HT1080 (cell line): Measurements from ENCODE around the gene MLEC. TPM values are rescaled to one million over a fixed set of nuclear protein-coding genes. Genes with fewer than 3 reads are reported as not detected.

Experiments
- DNase-seq: peaks from one replicate; pipeline ENCODE4 v3.0.0-alpha.2; 2015; ENCODE audit warnings: low read depth
- total RNA-seq: library from RNA; depleted of rRNA; stranded (reverse); fragments of >200 nt; shearing (Covaris generic); gene quantifications from 2 replicates; pipeline ENCODE4 v1.2.3, GENCODE V29; 2014

The MLEC gene
- total RNA-seq, 1 experiment from 2014 or later = 99.4 TPM

- DNase-seq = no peak
These were observed 3.1 kb downstream of the MLEC start for GRCh38 chr12:120690083-120690450.

- DNase-seq = no peak
These were observed 4.0 kb downstream of the MLEC start for GRCh38 chr12:120690978-120691377.

GRCh38 chr12:120692524-120693033 lies 5.6 kb downstream of the MLEC start:
- DNase-seq = no peak

GRCh38 chr12:120693848-120694247 lies 6.9 kb downstream of the MLEC start:
- no peak for DNase-seq

- DNase-seq = no peak
These were observed 9.7 kb downstream of the MLEC start for GRCh38 chr12:120696626-120697025.

GRCh38 chr12:120697344-120697743 lies 10.4 kb downstream of the MLEC start:
- DNase-seq = no peak

- no peak for DNase-seq
These were observed 11.7 kb downstream of the MLEC start for GRCh38 chr12:120698665-120699064.

- DNase-seq = no peak
These were observed 12.6 kb downstream of the MLEC start for GRCh38 chr12:120699553-120699952.

- no peak for DNase-seq
These were observed 13.9 kb downstream of the MLEC start for GRCh38 chr12:120700886-120701285.

- DNase-seq = no peak
These were observed 15.7 kb downstream of the MLEC start for GRCh38 chr12:120702637-120703036.

- no peak for DNase-seq
These were observed 16.5 kb downstream of the MLEC start for GRCh38 chr12:120703311-120703942.

GRCh38 chr12:120705618-120706017 lies 18.7 kb downstream of the MLEC start:
- no peak for DNase-seq

- DNase-seq = no peak
These were observed 19.1 kb downstream of the MLEC start for GRCh38 chr12:120706029-120706428.

GRCh38 chr12:120708651-120709050 lies 21.7 kb downstream of the MLEC start:
- DNase-seq = no peak

GRCh38 chr12:120710031-120710804 lies 23.3 kb downstream of the MLEC start, which contains the start of gene UNC119B:
Gene UNC119B, plus strand, starts transcription at chr12:120710458. Its CDS starts 17 bp downstream, at chr12:120710475.
- no peak for DNase-seq

- DNase-seq = no peak
These were observed 23.9 kb downstream of the MLEC start for GRCh38 chr12:120710805-120711296.

GRCh38 chr12:120711411-120711810 lies 24.5 kb downstream of the MLEC start:
- DNase-seq = no peak

- no peak for DNase-seq
These were observed 25.7 kb downstream of the MLEC start for GRCh38 chr12:120712610-120713009.

- peak; percentile 57 for DNase-seq
These were observed 27.0 kb downstream of the MLEC start for GRCh38 chr12:120713861-120714482.

- DNase-seq = no peak
These were observed 31.1 kb downstream of the MLEC start for GRCh38 chr12:120718055-120718454.

- no peak for DNase-seq
These were observed 32.1 kb downstream of the MLEC start for GRCh38 chr12:120719072-120719471.
